Nephron (organoid): Measurements from ENCODE around the gene CMTM4.
"Not testable (repeated sequence)": the region's sequence is repeated elsewhere in the genome, so short reads cannot be mapped to it uniquely, and the experiment has no call there.

Experiments
- H3K27ac Mint-ChIP-seq, 3 experiments: 2 replicates each; pipeline ENCODE4 v1.8.0; 2020; ENCODE audit warnings: mixed read lengths in 3 of 3, mild to moderate bottlenecking in 2 of 3, moderate library complexity in 1 of 3
- H3K27me3 Mint-ChIP-seq: 2 replicates; pipeline ENCODE4 v1.8.0; 2021; ENCODE audit warnings: low read depth, mild to moderate bottlenecking, moderate library complexity, mixed read lengths
- H3K36me3 Mint-ChIP-seq: 2 replicates; pipeline ENCODE4 v1.8.0; 2020; ENCODE audit warnings: low read depth, mixed read lengths
- H3K4me1 Mint-ChIP-seq: 2 replicates; pipeline ENCODE4 v1.8.0; 2020; ENCODE audit warnings: mixed read lengths
- H3K4me3 Mint-ChIP-seq, 3 experiments: 2 replicates each; pipeline ENCODE4 v1.8.0; 2020; ENCODE audit warnings: mild to moderate bottlenecking in 3 of 3, mixed read lengths in 3 of 3, moderate library complexity in 2 of 3
- H3K9me3 Mint-ChIP-seq: 2 replicates; pipeline ENCODE4 v1.8.0; 2020; ENCODE audit warnings: mixed read lengths
- CTCF ChIP-seq, 3 experiments: fragments of 200-600 bp; sonication (generic); IDR thresholded peaks; one replicate each; pipeline ENCODE4 v1.5.0; 2021; ENCODE audit warnings: antibody characterized with exemption in 3 of 3; ENCODE audit not compliant: unreplicated experiment in 3 of 3

The CMTM4 gene

DNA sequence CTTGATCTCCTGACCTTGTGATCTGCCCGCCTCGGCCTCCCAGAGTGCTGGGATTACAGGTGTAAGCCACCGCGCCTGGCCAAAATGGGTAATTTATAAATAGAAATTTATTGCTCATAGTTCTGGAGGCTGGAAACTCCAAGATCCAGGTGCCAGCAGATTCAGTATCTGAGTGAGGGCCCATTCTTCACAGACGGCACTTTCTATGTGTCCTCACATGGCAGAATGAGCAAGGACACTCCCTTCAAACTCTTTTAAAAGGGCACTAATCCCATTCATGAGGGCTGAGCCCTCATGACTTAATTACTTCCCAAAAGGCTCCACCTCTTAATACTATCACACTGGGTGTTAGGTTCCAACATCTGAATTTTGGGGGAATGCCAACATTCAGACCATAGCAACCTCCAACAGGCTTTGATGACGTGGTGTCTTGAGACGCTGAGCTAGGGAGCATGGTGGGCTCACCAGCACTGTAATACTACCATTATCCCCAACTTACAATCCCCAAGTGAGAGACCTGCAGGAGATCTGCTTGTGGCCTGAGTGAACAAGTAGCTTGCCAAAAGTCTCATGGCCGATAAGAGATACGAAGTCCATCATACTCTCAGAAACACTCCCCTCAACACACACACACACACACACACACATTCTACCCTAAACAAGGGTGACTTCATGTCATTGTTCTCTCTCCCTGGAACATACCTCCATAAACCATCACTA, 8.5 kb downstream of the CMTM4 start:
- TF ChIP-seq CTCF (IDR thresholded peaks at IDR 0.05; ENCODE audit: unreplicated experiment in 3 of 3): no peak
- H3K27ac Mint-ChIP-seq: no peak overlapping the region
- H3K4me3 Mint-ChIP-seq: no peak overlapping the region
- peaks cover 6% of the 10 kb centered on the region for H3K4me1 Mint-ChIP-seq
- H3K36me3 Mint-ChIP-seq: no peaks in the 10 kb centered on the region
- no peaks in the 10 kb centered on the region for H3K27me3 Mint-ChIP-seq
- no peaks in the 10 kb centered on the region for H3K9me3 Mint-ChIP-seq

DNA sequence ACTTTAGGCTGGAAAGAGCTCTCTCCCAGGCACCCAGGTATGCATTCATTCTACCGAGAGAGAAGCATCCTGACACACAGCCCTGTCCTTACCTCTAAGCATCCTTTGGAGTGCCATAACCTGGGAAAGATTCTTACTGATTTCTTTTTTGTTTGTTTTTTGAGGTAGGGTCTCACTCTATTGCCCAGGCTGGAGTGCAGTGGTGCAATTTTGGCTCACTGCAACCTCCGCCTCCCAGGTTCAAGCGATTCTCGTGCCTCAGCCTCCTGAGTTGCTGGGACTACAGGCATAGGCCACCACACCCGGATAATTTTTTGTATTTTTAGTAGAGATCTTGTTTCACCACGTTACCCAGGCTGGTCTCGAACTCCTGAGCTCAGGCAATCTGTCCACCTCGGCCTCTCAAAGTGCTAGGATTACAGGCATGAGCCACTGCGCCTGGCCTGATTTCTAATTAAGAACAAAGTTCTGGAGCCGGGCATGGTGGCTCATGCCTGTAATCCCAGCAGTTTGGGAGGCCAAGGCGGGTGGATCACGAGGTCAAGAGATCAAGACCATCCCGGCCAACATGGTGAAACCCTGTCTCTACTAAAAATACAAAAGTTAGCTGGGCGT, 10.9 kb downstream of the CMTM4 start:
- not testable (repeated sequence) for H3K27me3 Mint-ChIP-seq, H3K9me3 Mint-ChIP-seq, H3K4me1 Mint-ChIP-seq, H3K27ac Mint-ChIP-seq, H3K36me3 Mint-ChIP-seq, H3K4me3 Mint-ChIP-seq

DNA sequence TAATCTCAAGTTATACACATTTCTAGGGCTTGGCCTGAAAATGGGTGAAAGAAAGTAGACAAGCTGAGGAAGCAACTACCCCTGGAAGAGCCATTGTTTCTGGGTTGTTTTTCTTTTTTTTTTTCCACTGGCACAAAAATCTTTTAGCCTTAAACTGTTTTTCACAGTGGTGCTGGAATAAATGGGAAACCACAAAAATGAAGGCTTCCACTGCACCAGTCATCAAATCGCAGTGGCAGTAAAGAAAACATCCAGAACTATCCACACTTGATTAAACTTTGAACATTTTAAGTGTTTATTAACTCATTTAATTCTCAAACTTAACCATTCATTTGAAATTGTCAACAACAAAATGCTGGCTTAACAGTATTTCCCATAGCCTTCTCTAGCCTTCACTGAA, 14.3 kb downstream of the CMTM4 start:
- TF ChIP-seq CTCF (IDR thresholded peaks at IDR 0.05; ENCODE audit: unreplicated experiment in 3 of 3): no peak
- H3K27me3 Mint-ChIP-seq: peaks cover 3% of the 10 kb centered on the region
- H3K4me1 Mint-ChIP-seq: peaks cover 6% of the 10 kb centered on the region
- no peak overlapping the region for H3K4me3 Mint-ChIP-seq
- peak overlapping the region in 2 of 3 experiments; percentile 63 to 74 for H3K27ac Mint-ChIP-seq
- H3K36me3 Mint-ChIP-seq: peaks cover 4% of the 10 kb centered on the region
- H3K9me3 Mint-ChIP-seq: no peaks in the 10 kb centered on the region

GRCh38 chr16:66681676-66682075, 14.9 kb downstream of the CMTM4 start:
- no peaks in the 10 kb centered on the region for H3K9me3 Mint-ChIP-seq
- TF ChIP-seq CTCF (IDR thresholded peaks at IDR 0.05; ENCODE audit: unreplicated experiment in 3 of 3): no peak
- peak overlapping the region in 1 of 3 experiments; percentile 74 for H3K27ac Mint-ChIP-seq
- no peak overlapping the region for H3K4me3 Mint-ChIP-seq
- H3K36me3 Mint-ChIP-seq: peaks cover 4% of the 10 kb centered on the region
- peaks cover 3% of the 10 kb centered on the region for H3K27me3 Mint-ChIP-seq
- H3K4me1 Mint-ChIP-seq: peaks cover 8% of the 10 kb centered on the region

GRCh38 chr16:66678337-66678736, 18.2 kb downstream of the CMTM4 start:
- no peak for TF ChIP-seq CTCF (IDR thresholded peaks at IDR 0.05; ENCODE audit: unreplicated experiment in 3 of 3)
- Mint-ChIP-seq H3K36me3 (peaks cover 8% of the 10 kb centered on the region), H3K9me3 (no peaks in the 10 kb centered on the region)

DNA sequence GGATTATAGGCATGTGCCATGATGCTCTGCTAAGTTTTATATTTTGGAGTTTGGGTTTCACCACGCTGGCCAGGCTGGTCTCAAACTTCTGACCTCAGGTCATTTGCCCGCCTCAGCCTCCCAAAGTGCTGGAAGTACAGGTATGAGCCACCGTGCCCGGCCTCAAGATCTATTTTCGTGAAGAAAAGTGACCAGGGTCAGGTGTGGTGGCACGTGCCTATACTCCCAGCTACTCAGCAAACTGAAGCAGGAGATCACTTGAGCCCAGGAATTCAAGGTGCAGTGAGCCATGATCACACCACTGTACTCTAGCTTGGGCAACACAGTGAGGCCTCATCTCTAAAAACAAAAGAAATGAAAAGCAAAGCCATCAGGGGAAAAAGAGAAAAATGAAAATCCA, 18.7 kb downstream of the CMTM4 start:
- Mint-ChIP-seq H3K27ac (peak overlapping the region in 1 of 3 experiments; percentile 36), H3K4me1 (peaks cover 5% of the 10 kb centered on the region), H3K4me3 (no peak overlapping the region), H3K36me3 (peaks cover 8% of the 10 kb centered on the region), H3K27me3 (peaks cover 3% of the 10 kb centered on the region), H3K9me3 (no peaks in the 10 kb centered on the region)
- TF ChIP-seq CTCF (IDR thresholded peaks at IDR 0.05; ENCODE audit: unreplicated experiment in 3 of 3): no peak

More at GRCh38 chr16:66678337-66678736, 18.2 kb downstream of the CMTM4 start:
- Mint-ChIP-seq H3K27ac (peak overlapping the region in 1 of 3 experiments; percentile 36), H3K4me3 (no peak overlapping the region), H3K27me3 (peaks cover 3% of the 10 kb centered on the region), H3K4me1 (peaks cover 5% of the 10 kb centered on the region)
